Epithelial cell of esophagus (primary cell): ENCODE measurements around the gene TMEM132E.

ENCODE experiments used
- DNase-seq: peaks from one replicate; pipeline ENCODE4 v3.0.0; 2010; ENCODE audit warnings: low read depth
- H3K4me3 ChIP-seq: 2 replicates; pipeline ENCODE4 v1.5.1; 2011; ENCODE audit warnings: mild to moderate bottlenecking, low read length, control low read depth
- TF ChIP-seq, protein P1 (sequence below): IDR thresholded peaks from 2 replicates; pipeline ENCODE4 v1.5.1; 2011; ENCODE audit warnings: low read depth, mild to moderate bottlenecking, low read length, control low read depth, inconsistent platforms; ENCODE audit not compliant: insufficient read depth; ENCODE audit errors: missing control alignments

The TMEM132E gene

DNA sequence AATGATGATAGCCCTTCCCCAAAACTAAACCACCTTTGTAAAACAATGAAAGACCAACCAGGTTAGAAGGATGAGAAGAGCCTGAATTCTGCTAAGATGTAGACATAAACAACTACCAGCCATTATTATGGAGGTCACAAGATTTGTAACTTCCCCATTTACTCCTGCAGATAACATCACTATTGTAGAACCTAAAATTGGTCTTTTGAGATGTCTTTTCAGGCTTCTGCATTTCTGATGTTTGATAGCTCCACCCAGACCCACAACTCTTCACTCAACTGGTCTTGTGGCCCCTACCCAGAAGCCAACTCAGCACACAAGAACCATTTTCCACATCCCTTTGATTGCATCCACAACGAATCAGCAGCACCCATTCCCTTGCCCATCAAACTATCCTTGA, 100.8 kb downstream of the TMEM132E start:
- H3K4me3 ChIP-seq = no peak overlapping the region
- TF ChIP-seq, protein P1, sequence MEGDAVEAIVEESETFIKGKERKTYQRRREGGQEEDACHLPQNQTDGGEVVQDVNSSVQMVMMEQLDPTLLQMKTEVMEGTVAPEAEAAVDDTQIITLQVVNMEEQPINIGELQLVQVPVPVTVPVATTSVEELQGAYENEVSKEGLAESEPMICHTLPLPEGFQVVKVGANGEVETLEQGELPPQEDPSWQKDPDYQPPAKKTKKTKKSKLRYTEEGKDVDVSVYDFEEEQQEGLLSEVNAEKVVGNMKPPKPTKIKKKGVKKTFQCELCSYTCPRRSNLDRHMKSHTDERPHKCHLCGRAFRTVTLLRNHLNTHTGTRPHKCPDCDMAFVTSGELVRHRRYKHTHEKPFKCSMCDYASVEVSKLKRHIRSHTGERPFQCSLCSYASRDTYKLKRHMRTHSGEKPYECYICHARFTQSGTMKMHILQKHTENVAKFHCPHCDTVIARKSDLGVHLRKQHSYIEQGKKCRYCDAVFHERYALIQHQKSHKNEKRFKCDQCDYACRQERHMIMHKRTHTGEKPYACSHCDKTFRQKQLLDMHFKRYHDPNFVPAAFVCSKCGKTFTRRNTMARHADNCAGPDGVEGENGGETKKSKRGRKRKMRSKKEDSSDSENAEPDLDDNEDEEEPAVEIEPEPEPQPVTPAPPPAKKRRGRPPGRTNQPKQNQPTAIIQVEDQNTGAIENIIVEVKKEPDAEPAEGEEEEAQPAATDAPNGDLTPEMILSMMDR = no peak
- DNase-seq = no peak

DNA sequence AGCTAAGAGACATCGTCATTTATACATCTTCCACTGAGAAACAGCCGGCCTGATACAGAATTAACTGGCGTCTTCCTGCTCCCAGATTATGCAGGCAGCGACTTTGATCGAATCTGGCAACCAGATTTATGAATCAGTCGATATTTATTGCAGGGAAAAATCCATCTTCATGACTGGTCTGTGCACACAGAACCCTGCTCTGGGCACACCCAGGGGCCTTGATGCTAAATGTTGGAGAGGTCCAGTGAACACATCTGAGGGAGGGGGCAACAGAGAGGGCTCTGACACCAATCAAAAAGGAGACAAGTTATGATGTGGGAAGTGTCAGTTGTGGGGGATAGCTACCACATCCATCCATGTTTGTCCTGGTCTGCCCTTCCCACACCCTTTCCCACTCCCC, 102.9 kb downstream of the TMEM132E start:
- no peak for DNase-seq
- H3K4me3 ChIP-seq = no peak overlapping the region
- TF ChIP-seq, protein P1 = no peak

DNA sequence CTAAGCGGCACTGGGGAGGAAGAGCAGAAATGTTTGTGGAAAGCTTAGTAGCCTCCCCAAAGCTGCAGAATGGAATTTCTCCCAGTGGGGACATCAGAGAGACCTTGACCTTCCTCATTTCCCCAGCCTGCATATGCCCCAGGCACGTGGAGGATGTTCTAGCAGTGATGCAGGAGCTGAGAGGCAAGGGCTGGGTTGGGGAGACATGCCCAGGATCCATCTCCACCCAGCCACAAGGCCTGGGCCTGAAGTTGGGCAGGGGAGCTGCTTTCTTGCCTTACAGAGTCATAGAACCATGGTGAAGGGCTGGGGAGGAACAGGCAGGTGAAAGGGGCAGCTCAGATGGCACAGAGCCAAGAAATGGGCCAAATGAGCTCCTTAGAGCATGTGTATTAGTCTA, 104.0 kb downstream of the TMEM132E start:
- no peak for DNase-seq
- no peak overlapping the region for H3K4me3 ChIP-seq
- TF ChIP-seq, protein P1 = no peak
